AG09319 (cell line): ENCODE data around the gene TNP1.

Source experiments
- DNase-seq: peaks from one replicate; pipeline ENCODE4 v3.0.0-alpha.2; 2010; ENCODE audit warnings: low read depth; ENCODE audit errors: extremely low read depth
- TF ChIP-seq, protein P1 (sequence below): IDR thresholded peaks from 2 replicates; pipeline ENCODE4 v1.5.1; 2011; ENCODE audit warnings: low read depth, mild to moderate bottlenecking, inconsistent platforms, low read length, moderate library complexity

The TNP1 gene

DNA sequence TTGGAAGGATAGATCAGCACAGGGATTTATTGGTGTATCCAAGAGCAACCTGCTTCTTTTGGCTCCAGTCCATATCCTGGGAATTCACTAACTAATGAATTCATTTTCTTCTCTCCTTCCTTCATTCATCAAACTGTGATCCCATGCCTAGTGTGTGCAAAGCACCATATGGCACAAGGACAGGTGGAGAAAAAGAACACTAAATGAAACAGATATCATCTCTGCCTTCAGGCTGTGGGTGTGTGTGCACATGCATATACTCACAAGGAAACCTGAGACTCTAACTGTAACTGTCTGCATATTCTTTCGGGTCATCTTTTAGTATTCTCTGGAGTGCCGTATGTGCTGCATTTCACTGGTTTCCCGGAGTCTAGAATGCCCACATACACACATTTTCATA is 20.2 kb downstream of the TNP1 start:
- no peak for DNase-seq
- TF ChIP-seq, protein P1, sequence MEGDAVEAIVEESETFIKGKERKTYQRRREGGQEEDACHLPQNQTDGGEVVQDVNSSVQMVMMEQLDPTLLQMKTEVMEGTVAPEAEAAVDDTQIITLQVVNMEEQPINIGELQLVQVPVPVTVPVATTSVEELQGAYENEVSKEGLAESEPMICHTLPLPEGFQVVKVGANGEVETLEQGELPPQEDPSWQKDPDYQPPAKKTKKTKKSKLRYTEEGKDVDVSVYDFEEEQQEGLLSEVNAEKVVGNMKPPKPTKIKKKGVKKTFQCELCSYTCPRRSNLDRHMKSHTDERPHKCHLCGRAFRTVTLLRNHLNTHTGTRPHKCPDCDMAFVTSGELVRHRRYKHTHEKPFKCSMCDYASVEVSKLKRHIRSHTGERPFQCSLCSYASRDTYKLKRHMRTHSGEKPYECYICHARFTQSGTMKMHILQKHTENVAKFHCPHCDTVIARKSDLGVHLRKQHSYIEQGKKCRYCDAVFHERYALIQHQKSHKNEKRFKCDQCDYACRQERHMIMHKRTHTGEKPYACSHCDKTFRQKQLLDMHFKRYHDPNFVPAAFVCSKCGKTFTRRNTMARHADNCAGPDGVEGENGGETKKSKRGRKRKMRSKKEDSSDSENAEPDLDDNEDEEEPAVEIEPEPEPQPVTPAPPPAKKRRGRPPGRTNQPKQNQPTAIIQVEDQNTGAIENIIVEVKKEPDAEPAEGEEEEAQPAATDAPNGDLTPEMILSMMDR: no peak

GRCh38 chr2:216838151-216838550 is 21.7 kb downstream of the TNP1 start:
- TF ChIP-seq, protein P1: no peak
- DNase-seq: no peak

GRCh38 chr2:216837740-216838139 is 22.1 kb downstream of the TNP1 start:
- TF ChIP-seq, protein P1: no peak
- no peak for DNase-seq

DNA sequence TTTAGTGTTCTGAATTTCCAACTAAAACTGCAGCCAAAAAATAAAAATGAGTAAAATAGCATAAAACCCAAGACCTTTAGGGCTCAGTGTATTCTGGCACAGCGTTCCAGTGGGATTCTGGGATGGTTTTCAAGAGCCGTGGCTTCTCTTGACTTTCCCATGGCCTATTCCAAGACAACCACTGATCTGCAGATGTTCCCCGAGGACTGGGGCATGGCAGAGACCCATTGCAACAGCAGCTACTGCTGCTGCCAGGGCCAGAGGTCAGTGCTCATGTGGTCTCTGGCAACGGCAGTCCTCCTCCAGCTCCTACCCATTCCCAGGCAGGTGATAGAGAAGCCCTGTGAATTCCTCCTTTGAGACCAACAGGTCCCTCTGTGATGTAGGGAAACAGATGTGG is 26.8 kb downstream of the TNP1 start:
- TF ChIP-seq, protein P1: no peak
- DNase-seq: no peak

DNA sequence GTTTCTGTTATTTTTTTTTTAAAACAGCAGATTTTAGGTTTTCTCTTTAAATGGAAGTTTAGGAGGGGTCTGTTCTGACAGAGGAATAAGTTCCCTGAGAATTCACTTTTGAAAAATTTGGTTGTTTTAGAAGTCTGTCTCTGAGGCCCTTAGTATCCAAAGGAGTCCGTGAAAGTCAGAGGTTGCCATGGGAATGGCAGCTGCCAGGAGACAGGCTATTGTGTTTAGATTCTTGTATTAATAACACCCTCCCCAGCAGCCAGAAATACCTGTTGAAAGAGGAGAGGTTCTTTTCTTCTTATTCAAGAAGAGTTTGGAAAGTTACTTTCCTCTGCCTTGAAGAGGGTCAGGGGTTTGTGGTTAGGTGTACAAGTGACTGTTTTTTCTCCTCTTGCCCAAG is 29.5 kb downstream of the TNP1 start:
- TF ChIP-seq, protein P1: no peak
- DNase-seq: no peak

GRCh38 chr2:216829533-216829932 is 30.3 kb downstream of the TNP1 start:
- TF ChIP-seq, protein P1: no peak
- peak; percentile 4 for DNase-seq

GRCh38 chr2:216827073-216827720 is 32.7 kb downstream of the TNP1 start:
- TF ChIP-seq, protein P1: no peak
- DNase-seq: no peak
